HepG2 (cell line): Measurements from ENCODE around the gene AQP10. TPM values are rescaled to one million over a fixed set of nuclear protein-coding genes. Genes with fewer than 3 reads are reported as not detected.
A peak's percentile ranks its signal among the peaks of the same experiment; 100 is the strongest.

Experiments
- AFF4 ChIP-seq: sonication (generic); formaldehyde crosslinking; IDR thresholded peaks from 2 replicates; pipeline ENCODE4 v1.4.0; 2020; ENCODE audit warnings: missing genetic modification reagents
- ATF1 ChIP-seq: IDR thresholded peaks from 2 replicates; pipeline ENCODE4 v1.6.1; 2016; ENCODE audit warnings: mild to moderate bottlenecking, control low read depth
- CC2D1A ChIP-seq: sonication (generic); formaldehyde crosslinking; IDR thresholded peaks from 2 replicates; pipeline ENCODE4 v1.8.1; 2023; ENCODE audit warnings: mild to moderate bottlenecking, missing genetic modification reagents
- CHD2 ChIP-seq: IDR thresholded peaks from 2 replicates; pipeline ENCODE4 v1.6.1; 2011; ENCODE audit warnings: low read depth, low read length, improper control_type of control experiment
- E2F1 ChIP-seq: sonication (generic); formaldehyde crosslinking; IDR thresholded peaks from 2 replicates; pipeline ENCODE4 v1.5.0; 2020; ENCODE audit warnings: missing genetic modification reagents
- PPARG ChIP-seq: conservative IDR thresholded peaks from 2 replicates; pipeline ENCODE4 v1.6.1; 2016; ENCODE audit warnings: missing biosample characterization, missing genetic modification reagents
- SMARCC2 ChIP-seq: fragments of 450-650 bp; IDR thresholded peaks from 2 replicates; pipeline ENCODE4 v1.6.1; 2017; ENCODE audit warnings: antibody characterized with exemption, mild to moderate bottlenecking
- ZFAT ChIP-seq: sonication (generic); formaldehyde crosslinking; conservative IDR thresholded peaks from 2 replicates; pipeline ENCODE4 v1.8.1; 2023; ENCODE audit warnings: missing genetic modification reagents, inconsistent platforms
- ZFP37 ChIP-seq: sonication (generic); formaldehyde crosslinking; IDR thresholded peaks from 2 replicates; pipeline ENCODE4 v1.4.0; 2020; ENCODE audit warnings: missing genetic modification reagents, borderline replicate concordance
- ZNF18 ChIP-seq: sonication (generic); formaldehyde crosslinking; IDR thresholded peaks from 2 replicates; pipeline ENCODE4 v1.8.0; 2022; ENCODE audit warnings: mild to moderate bottlenecking, missing genetic modification reagents; ENCODE audit not compliant: insufficient replicate concordance
- ZNF275 ChIP-seq: sonication (generic); formaldehyde crosslinking; IDR thresholded peaks from 2 replicates; pipeline ENCODE4 v1.8.0; 2022; ENCODE audit warnings: missing genetic modification reagents, mild to moderate bottlenecking, inconsistent platforms, borderline replicate concordance
- ZNF296 ChIP-seq: sonication (generic); formaldehyde crosslinking; conservative IDR thresholded peaks from 2 replicates; pipeline ENCODE4 v1.5.0; 2020; ENCODE audit warnings: mild to moderate bottlenecking, missing genetic modification reagents
- ZNF713 ChIP-seq: sonication (generic); formaldehyde crosslinking; IDR thresholded peaks from 2 replicates; pipeline ENCODE4 v1.4.0; 2020; ENCODE audit warnings: mild to moderate bottlenecking, missing genetic modification reagents
- ZNF850 ChIP-seq: sonication (generic); formaldehyde crosslinking; conservative IDR thresholded peaks from 2 replicates; pipeline ENCODE4 v1.9.0; 2021; ENCODE audit warnings: mild to moderate bottlenecking, missing genetic modification reagents
- ZSCAN31 ChIP-seq: sonication (generic); formaldehyde crosslinking; IDR thresholded peaks from 2 replicates; pipeline ENCODE4 v1.5.0; 2020; ENCODE audit warnings: low read depth, mild to moderate bottlenecking, missing genetic modification reagents
- polyA plus RNA-seq, 8 experiments: library from polyadenylated mRNA; depleted of rRNA in 3 of 8; stranded (reverse) in 7 of 8; unstranded in 1 of 8; fragments of >200 nt; fragmentation: Illumina TruSeq in 4 of 8; extraction: Trizol in 4 of 8; gene quantifications; 2 replicates each; pipeline versions ENCODE4 v1.2.1 to v1.2.3, GENCODE V29; 2011 to 2016; ENCODE audit warnings: low read depth in 4 of 8, missing spikeins in 1 of 8, mixed read lengths in 1 of 8; ENCODE audit not compliant: insufficient read depth in 1 of 8
- total RNA-seq, 5 experiments: library from RNA; depleted of rRNA; stranded (reverse); fragments of >200 nt; fragmentation: Illumina TruSeq; extraction: Trizol; gene quantifications; 2 replicates each; pipeline ENCODE4 v1.2.3, GENCODE V29; 2016; ENCODE audit warnings: low read depth in 1 of 5
- TF ChIP-seq, protein P1 (sequence below): sonication (generic); formaldehyde crosslinking; IDR thresholded peaks from 2 replicates; pipeline ENCODE4 v1.9.0; 2021; ENCODE audit warnings: missing genetic modification reagents, borderline replicate concordance
- TF ChIP-seq, protein P2 (sequence below): sonication (generic); formaldehyde crosslinking; IDR thresholded peaks from 2 replicates; pipeline ENCODE4 v1.4.0; 2020; ENCODE audit warnings: mild to moderate bottlenecking, low read depth, missing genetic modification reagents

AQP10 gene
- total and polyA plus RNA-seq, 2 of the 13 experiments (the other 11 are each of a cell fraction or from before 2014, with no cell fraction given): 0.30 TPM; not detected in 1

DNA sequence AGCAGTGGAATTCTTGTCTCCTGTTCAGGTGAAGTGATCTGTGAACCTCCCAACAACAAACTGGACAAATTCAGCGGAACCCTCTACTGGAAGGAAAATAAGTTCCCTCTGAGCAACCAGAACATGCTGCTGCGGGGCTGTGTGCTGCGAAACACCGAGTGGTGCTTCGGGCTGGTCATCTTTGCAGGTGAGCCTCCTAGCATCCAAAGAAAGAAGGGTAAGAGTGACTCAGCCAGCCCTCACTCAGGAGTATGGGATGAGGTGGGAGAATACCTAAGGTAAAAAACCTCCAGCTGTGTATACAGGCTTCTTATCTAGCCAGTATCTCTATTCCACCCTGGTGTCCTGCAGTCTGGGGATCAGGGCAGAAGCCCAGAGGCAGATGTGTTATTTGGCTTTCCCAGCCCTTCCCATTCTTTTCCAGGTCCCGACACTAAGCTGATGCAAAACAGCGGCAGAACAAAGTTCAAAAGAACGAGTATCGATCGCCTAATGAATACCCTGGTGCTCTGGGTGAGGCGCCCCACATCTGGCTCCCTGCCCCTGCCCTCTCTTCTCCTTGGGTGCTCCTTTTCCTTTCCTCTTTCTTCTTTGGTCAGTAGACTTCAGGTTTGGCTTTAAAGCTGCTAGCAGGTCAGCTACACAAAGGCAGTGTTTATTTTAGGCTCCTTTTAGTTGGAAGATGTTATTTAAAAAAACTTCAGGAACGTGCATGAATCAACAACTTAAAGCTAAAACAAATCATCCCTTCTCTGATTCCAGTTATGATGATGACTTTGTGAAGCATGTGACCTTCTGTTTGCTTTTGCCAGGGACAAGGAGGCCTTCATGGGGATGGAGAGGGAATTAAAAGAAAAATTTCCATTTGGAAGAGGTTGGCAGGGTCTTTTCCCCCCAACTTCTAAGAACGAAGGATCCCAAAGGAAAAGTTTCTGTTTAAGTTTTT is 13.5 kb downstream of the AQP10 start (continued):
- no peak; the same call in 1 of the 2 replicates for TF ChIP-seq ZSCAN31 (CRISPR knock-in tag)
- TF ChIP-seq ZNF713 (CRISPR knock-in tag): no peak
- TF ChIP-seq, protein P1, sequence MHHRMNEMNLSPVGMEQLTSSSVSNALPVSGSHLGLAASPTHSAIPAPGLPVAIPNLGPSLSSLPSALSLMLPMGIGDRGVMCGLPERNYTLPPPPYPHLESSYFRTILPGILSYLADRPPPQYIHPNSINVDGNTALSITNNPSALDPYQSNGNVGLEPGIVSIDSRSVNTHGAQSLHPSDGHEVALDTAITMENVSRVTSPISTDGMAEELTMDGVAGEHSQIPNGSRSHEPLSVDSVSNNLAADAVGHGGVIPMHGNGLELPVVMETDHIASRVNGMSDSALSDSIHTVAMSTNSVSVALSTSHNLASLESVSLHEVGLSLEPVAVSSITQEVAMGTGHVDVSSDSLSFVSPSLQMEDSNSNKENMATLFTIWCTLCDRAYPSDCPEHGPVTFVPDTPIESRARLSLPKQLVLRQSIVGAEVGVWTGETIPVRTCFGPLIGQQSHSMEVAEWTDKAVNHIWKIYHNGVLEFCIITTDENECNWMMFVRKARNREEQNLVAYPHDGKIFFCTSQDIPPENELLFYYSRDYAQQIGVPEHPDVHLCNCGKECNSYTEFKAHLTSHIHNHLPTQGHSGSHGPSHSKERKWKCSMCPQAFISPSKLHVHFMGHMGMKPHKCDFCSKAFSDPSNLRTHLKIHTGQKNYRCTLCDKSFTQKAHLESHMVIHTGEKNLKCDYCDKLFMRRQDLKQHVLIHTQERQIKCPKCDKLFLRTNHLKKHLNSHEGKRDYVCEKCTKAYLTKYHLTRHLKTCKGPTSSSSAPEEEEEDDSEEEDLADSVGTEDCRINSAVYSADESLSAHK (CRISPR knock-in tag): no peak
- TF ChIP-seq, protein P2, sequence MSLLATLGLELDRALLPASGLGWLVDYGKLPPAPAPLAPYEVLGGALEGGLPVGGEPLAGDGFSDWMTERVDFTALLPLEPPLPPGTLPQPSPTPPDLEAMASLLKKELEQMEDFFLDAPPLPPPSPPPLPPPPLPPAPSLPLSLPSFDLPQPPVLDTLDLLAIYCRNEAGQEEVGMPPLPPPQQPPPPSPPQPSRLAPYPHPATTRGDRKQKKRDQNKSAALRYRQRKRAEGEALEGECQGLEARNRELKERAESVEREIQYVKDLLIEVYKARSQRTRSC (CRISPR knock-in tag): no peak
- no peak for TF ChIP-seq ZNF275
- TF ChIP-seq ATF1 (CRISPR knock-in tag): no peak
- no peak for TF ChIP-seq CHD2
- TF ChIP-seq SMARCC2: no peak
- no peak for TF ChIP-seq ZNF18 (CRISPR knock-in tag)
- no peak for TF ChIP-seq ZNF296 (CRISPR knock-in tag)
- TF ChIP-seq ZNF850: no peak
- TF ChIP-seq ZFP37 (CRISPR knock-in tag): no peak
- no peak for TF ChIP-seq AFF4
- TF ChIP-seq PPARG: 0 out of 2 replicates have a peak, but pooled peaks have one; percentile 19
- no peak for TF ChIP-seq E2F1 (CRISPR knock-in tag)
- TF ChIP-seq CC2D1A (CRISPR knock-in tag): no peak
- TF ChIP-seq ZFAT: no peak
